HepG2 (cell line): ENCODE results near the gene BET1L. TPM values are rescaled to one million over a fixed set of nuclear protein-coding genes. Genes with fewer than 3 reads are reported as not detected.

Experiments
- ATAC-seq: fragments of 200-7000 bp; cut with Tn5 transposase; 3 replicates; pipeline ENCODE4 v1.9.1; 2020; ENCODE audit warnings: mild to moderate bottlenecking, moderate library complexity
- BruUV-seq: library from RNA; stranded (reverse); fragments of 400-500 nt; replicated peaks from 2 replicates; lab custom pipeline; 2021; lab: Mats Ljungman, UMichigan
- CTCF ChIA-PET: fragments of 300-600 bp; formaldehyde crosslinking; extraction: SDS; loops from one replicate; lab custom pipeline; 2021; ENCODE audit warnings: low total read pairs, inconsistent platforms, low intra/inter-chr PET ratio; lab: Yijun Ruan, JAX
- POLR2A ChIA-PET: fragments of 350-600 bp; sonication (Branson Sonifier 250); formaldehyde crosslinking; loops from one replicate; lab custom pipeline; 2020; ENCODE audit warnings: antibody characterized with exemption, inconsistent platforms; lab: Yijun Ruan, JAX
- DNase-seq: peaks from one replicate; pipeline ENCODE4 v3.0.0-alpha.2; 2015; ENCODE audit warnings: low spot score
- FAIRE-seq: peaks from 3 replicates; lab custom pipeline; 2011; peaks lifted over from hg19 to GRCh38; lab: Jason Lieb, UNC
- H2AFZ ChIP-seq: one replicate; pipeline ENCODE4 v1.6.1; 2011; ENCODE audit warnings: low read length, inconsistent platforms
- H3K27ac ChIP-seq: fragments of 300-600 bp; 3 replicates; pipeline ENCODE4 v1.8.0; 2011; ENCODE audit warnings: mixed run types, mild to moderate bottlenecking, mixed read lengths, low read length, inconsistent platforms; ENCODE audit not compliant: insufficient read depth; ENCODE audit errors: extremely low read length
- H3K27me3 ChIP-seq, 2 experiments: fragments of 200-600 bp in 1 of 2; 2 replicates in 1 of 2; 3 replicates in 1 of 2; pipeline versions ENCODE4 v1.6.0 to v1.8.0; 2011; ENCODE audit warnings: low read length in 2 of 2, mild to moderate bottlenecking in 2 of 2, moderate library complexity in 2 of 2, inconsistent platforms in 1 of 2; ENCODE audit not compliant: insufficient read depth in 2 of 2, control insufficient read depth in 1 of 2
- H3K36me3 ChIP-seq, 2 experiments: fragments of 200-600 bp in 1 of 2; replicated peaks in 1 of 2; 2 replicates in 1 of 2; 3 replicates in 1 of 2; pipeline versions ENCODE4 v1.5.1 to v1.8.0; 2011; ENCODE audit warnings: low read length in 2 of 2, inconsistent platforms in 1 of 2; ENCODE audit not compliant: insufficient read depth in 2 of 2, control insufficient read depth in 1 of 2
- H3K4me1 ChIP-seq: 2 replicates; pipeline ENCODE4 v1.5.1; 2012; ENCODE audit warnings: low read length, inconsistent platforms; ENCODE audit not compliant: insufficient read depth
- H3K4me2 ChIP-seq: 2 replicates; pipeline ENCODE4 v1.6.0; 2011; ENCODE audit warnings: low read depth, low read length, inconsistent platforms
- H3K4me3 ChIP-seq, 3 experiments: fragments of 200-600 bp in 1 of 3; sonication (generic), shearing (Covaris generic) in 1 of 3; replicated peaks in 1 of 3; 2 replicates each; pipeline ENCODE4 v1.5.1; 2011 to 2016; ENCODE audit warnings: low read length in 3 of 3, inconsistent platforms in 2 of 3, low read depth in 2 of 3, mild to moderate bottlenecking in 2 of 3, control low read depth in 1 of 3, mixed read lengths in 1 of 3; ENCODE audit not compliant: insufficient read depth in 1 of 3
- H3K79me2 ChIP-seq: one replicate; pipeline ENCODE4 v1.6.1; 2011; ENCODE audit warnings: low read length, inconsistent platforms; ENCODE audit not compliant: insufficient read depth
- H3K9ac ChIP-seq: 2 replicates; pipeline ENCODE4 v1.6.0; 2011; ENCODE audit warnings: mild to moderate bottlenecking, low read depth, low read length, inconsistent platforms; ENCODE audit not compliant: insufficient read depth
- H3K9me3 ChIP-seq: 2 replicates; pipeline ENCODE4 v1.5.1; 2012; ENCODE audit warnings: mild to moderate bottlenecking, low read length
- H4K20me1 ChIP-seq: 2 replicates; pipeline ENCODE4 v1.6.0; 2011; ENCODE audit warnings: inconsistent platforms, mild to moderate bottlenecking, low read length, moderate library complexity; ENCODE audit not compliant: insufficient read depth
- ARHGAP35 ChIP-seq: sonication (generic); formaldehyde crosslinking; IDR thresholded peaks from 2 replicates; pipeline ENCODE4 v1.9.0; 2022; ENCODE audit warnings: mild to moderate bottlenecking, inconsistent platforms, moderate library complexity, missing genetic modification reagents, borderline replicate concordance
- ASH2L ChIP-seq: fragments of 300-600, 200-600 bp; sonication (generic); IDR thresholded peaks from 2 replicates; pipeline ENCODE4 v1.7.0; 2017; ENCODE audit warnings: low read depth, mild to moderate bottlenecking, moderate library complexity, mixed read lengths, low read length; ENCODE audit not compliant: insufficient read length
- GATAD2A ChIP-seq: IDR thresholded peaks from 2 replicates; pipeline ENCODE4 v1.6.1; 2016
- KDM2A ChIP-seq: sonication (generic); formaldehyde crosslinking; IDR thresholded peaks from 2 replicates; pipeline ENCODE4 v1.4.0; 2020; ENCODE audit warnings: low read depth, missing genetic modification reagents, borderline replicate concordance
- KLF15 ChIP-seq: sonication (generic); formaldehyde crosslinking; IDR thresholded peaks from 2 replicates; pipeline ENCODE4 v1.8.1; 2023; ENCODE audit warnings: borderline replicate concordance, mild to moderate bottlenecking, inconsistent platforms, missing genetic modification reagents, mixed read lengths
- KLF6 ChIP-seq: IDR thresholded peaks from 2 replicates; pipeline ENCODE4 v1.8.0; 2016; ENCODE audit warnings: missing biosample characterization, missing genetic modification reagents
- MIER2 ChIP-seq: IDR thresholded peaks from 2 replicates; pipeline ENCODE4 v1.6.1; 2016; ENCODE audit warnings: missing biosample characterization, missing genetic modification reagents
- MTA1 ChIP-seq: sonication (generic); formaldehyde crosslinking; IDR thresholded peaks from 2 replicates; pipeline ENCODE4 v1.4.0; 2020; ENCODE audit warnings: missing genetic modification reagents, mild to moderate bottlenecking, borderline replicate concordance
- MXD4 ChIP-seq: IDR thresholded peaks from 2 replicates; pipeline ENCODE4 v1.6.1; 2016; ENCODE audit warnings: mild to moderate bottlenecking, missing biosample characterization, missing genetic modification reagents
- RNF2 ChIP-seq: fragments of 450-650 bp; conservative IDR thresholded peaks from 2 replicates; pipeline ENCODE4 v1.6.1; 2016; ENCODE audit warnings: low read depth
- SAFB2 ChIP-seq: sonication (generic); formaldehyde crosslinking; IDR thresholded peaks from 2 replicates; pipeline ENCODE4 v1.5.1; 2020; ENCODE audit warnings: missing genetic modification reagents, low read depth, mild to moderate bottlenecking, borderline replicate concordance
- SP2 ChIP-seq: sonication (generic); formaldehyde crosslinking; IDR thresholded peaks from 2 replicates; pipeline ENCODE4 v1.5.1; 2020; ENCODE audit warnings: mild to moderate bottlenecking, missing genetic modification reagents
- U2AF1 ChIP-seq: fragments of 200-400 bp; formaldehyde crosslinking; optimal IDR thresholded peaks from 2 replicates; pipeline ENCODE3; 2017; ENCODE audit warnings: mild to moderate bottlenecking, low read depth, low read length
- ZNF552 ChIP-seq: sonication (generic); formaldehyde crosslinking; IDR thresholded peaks from 2 replicates; pipeline ENCODE4 v1.9.0; 2022; ENCODE audit warnings: missing genetic modification reagents, mild to moderate bottlenecking, borderline replicate concordance
- WGBS: methylation state at CpG from one replicate; pipeline ENCODE4 v1.1.6; 2017; ENCODE audit warnings: low lambda C conversion rate; 5-methylcytosine and 5-hydroxymethylcytosine counted together
- in situ Hi-C: cut with HindIII; loops from 2 replicates; pipeline ENCODE4 v1.10.0; 2017; ENCODE audit warnings: low pct_unique_long_range_greater_than_20kb; ENCODE audit not compliant: extremely low pct_ligation_motif_present
- intact Hi-C: fragments of 100-400 bp; cut with micrococcal nuclease; formaldehyde crosslinking; loops from one replicate; pipeline ENCODE4 v1.10.0; 2022; ENCODE audit not compliant: unreplicated experiment
- polyA plus RNA-seq, 8 experiments: library from polyadenylated mRNA; depleted of rRNA in 3 of 8; stranded (reverse) in 7 of 8; unstranded in 1 of 8; fragments of >200 nt; fragmentation: Illumina TruSeq in 4 of 8; extraction: Trizol in 4 of 8; gene quantifications; 2 replicates each; pipeline versions ENCODE4 v1.2.1 to v1.2.3, GENCODE V29; 2011 to 2016; ENCODE audit warnings: low read depth in 4 of 8, missing spikeins in 1 of 8, mixed read lengths in 1 of 8; ENCODE audit not compliant: insufficient read depth in 1 of 8
- total RNA-seq, 5 experiments: library from RNA; depleted of rRNA; stranded (reverse); fragments of >200 nt; fragmentation: Illumina TruSeq; extraction: Trizol; gene quantifications; 2 replicates each; pipeline ENCODE4 v1.2.3, GENCODE V29; 2016; ENCODE audit warnings: low read depth in 1 of 5
- TF ChIP-seq, protein P1 (sequence below): sonication (generic); formaldehyde crosslinking; IDR thresholded peaks from 2 replicates; pipeline ENCODE4 v1.8.1; 2023; ENCODE audit warnings: mild to moderate bottlenecking, moderate library complexity, missing genetic modification reagents
- TF ChIP-seq, protein P2 (sequence below): IDR thresholded peaks from 2 replicates; pipeline ENCODE4 v1.6.1; 2016
- TF ChIP-seq, protein P3 (sequence below): sonication (generic); formaldehyde crosslinking; IDR thresholded peaks from 2 replicates; pipeline ENCODE4 v1.8.0; 2022; ENCODE audit warnings: missing genetic modification reagents, mild to moderate bottlenecking, inconsistent platforms, borderline replicate concordance
- TF ChIP-seq, protein P4 (sequence below): IDR thresholded peaks from 2 replicates; pipeline ENCODE4 v1.6.1; 2012; ENCODE audit warnings: inconsistent platforms

The BET1L gene
- total and polyA plus RNA-seq, 2 of the 13 experiments (the other 11 are each of a cell fraction or from before 2014, with no cell fraction given): 26.2 to 59.6 TPM

DNA sequence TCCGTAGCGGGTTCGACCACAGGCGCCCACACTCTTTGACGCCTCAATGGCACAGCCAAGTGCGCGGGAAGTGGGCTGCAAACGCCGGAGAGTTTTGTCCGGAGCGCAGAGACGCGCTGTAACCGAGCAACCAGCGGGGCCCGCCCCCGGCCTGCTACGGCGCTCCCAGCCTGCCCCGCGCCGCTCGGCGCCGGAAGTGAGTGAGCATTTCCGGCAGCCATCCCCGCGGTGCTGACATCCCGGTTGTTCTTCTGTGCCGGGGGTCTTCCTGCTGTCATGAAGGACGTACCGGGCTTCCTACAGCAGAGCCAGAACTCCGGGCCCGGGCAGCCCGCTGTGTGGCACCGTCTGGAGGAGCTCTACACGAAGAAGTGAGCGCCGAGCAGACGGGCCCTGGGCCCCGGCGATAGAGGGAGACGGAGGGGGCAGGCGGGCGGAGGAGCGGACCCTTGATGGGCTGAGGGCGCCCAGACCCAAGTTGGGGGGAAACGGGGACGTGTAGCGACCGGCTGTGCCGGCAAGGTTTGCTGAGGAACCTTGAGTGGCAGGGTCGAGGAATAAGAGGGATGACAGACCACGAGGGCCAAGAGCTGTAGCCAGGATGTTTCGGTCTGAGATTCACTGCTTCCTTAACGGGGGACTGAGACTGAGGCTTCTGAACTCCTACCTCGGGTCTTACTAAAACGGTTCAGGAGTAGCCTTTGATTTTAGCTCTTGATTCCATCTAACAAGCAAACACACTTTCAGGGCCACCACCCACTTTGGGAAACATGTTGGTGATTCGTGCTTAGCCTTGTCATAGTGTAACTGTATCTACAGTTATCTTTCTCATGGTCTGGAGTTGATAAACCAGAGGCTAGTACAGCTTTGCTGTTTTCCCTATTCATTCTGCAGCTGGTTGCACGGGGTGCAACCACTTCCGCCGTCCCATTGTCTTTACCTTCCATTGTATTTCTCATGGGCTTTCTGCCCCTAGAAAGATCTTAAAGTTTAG, 29.9 kb upstream of the BET1L start, which contains the start of gene PSMD13:
TSS of gene PSMD13 (plus strand) at position 203 of the 994 bp plus-strand sequence. CDS start at position 277, 74 bp downstream.
- in situ Hi-C loops: no loop called here
- peaks cover 1 to 19% of the 10 kb centered on the region in 2 experiments; a peak in 3 of 5 replicates for H3K36me3 ChIP-seq
- H3K27ac ChIP-seq: peak within 1 kb of the TSS; percentile 95
- no peaks in the 10 kb centered on the region for H4K20me1 ChIP-seq
- H3K27me3 ChIP-seq: no peaks in the 10 kb centered on the region; a peak in 1 of 5 replicates
- H3K79me2 ChIP-seq: peaks cover 27% of the 10 kb centered on the region
- peak within 1 kb of the TSS; percentile 77 to 94 (median 91) for H3K4me3 ChIP-seq
- intact Hi-C loops: loop anchor here (2.0 kb wide), 1 partner anchor 30 kb away; the partner anchor contains the start of genes BET1L and RIC8A
- ChIA-PET POLR2A (interaction anchor here (0.8 to 3.1 kb wide), 3 partner anchors 14 to 29 kb away, joined by 3 to 20 read pairs (median 12); partner anchors contain the start of genes BET1L and RIC8A), CTCF (no interaction called here)
- H3K4me1 ChIP-seq: peaks cover 34% of the 10 kb centered on the region
- FAIRE-seq (no peak), ATAC-seq (peak; percentile 95), DNase-seq (peak; percentile 66)
- peak within 1 kb of the TSS; percentile 99 for H3K4me2 ChIP-seq
- peak within 1 kb of the TSS; percentile 7 for H2AFZ ChIP-seq
- WGBS: under 1% methylated on average over 29 of the region's 62 CpGs
- no peaks in the 10 kb centered on the region for H3K9me3 ChIP-seq
- peak within 1 kb of the TSS; percentile 91 for H3K9ac ChIP-seq
- BruUV-seq: TSS peak; percentile 71
- TF ChIP-seq ASH2L (peak; percentile 87), SP2 (peak; percentile 70), MIER2 (CRISPR knock-in tag) (no peak), MXD4 (CRISPR knock-in tag) (no peak; the same call in 1 of the 2 replicates), ZNF552 (CRISPR knock-in tag) (no peak), GATAD2A (CRISPR knock-in tag) (peak; percentile 47), U2AF1 (peak; percentile 72), MTA1 (0 out of 2 replicates have a peak, but pooled peaks have one; percentile 31), SAFB2 (no peak), KDM2A (CRISPR knock-in tag) (peak; percentile 81), KLF15 (CRISPR knock-in tag) (no peak), ARHGAP35 (CRISPR knock-in tag) (no peak), RNF2 (no peak), KLF6 (0 out of 2 replicates have a peak, but pooled peaks have one; percentile 40)
- TF ChIP-seq, protein P1, sequence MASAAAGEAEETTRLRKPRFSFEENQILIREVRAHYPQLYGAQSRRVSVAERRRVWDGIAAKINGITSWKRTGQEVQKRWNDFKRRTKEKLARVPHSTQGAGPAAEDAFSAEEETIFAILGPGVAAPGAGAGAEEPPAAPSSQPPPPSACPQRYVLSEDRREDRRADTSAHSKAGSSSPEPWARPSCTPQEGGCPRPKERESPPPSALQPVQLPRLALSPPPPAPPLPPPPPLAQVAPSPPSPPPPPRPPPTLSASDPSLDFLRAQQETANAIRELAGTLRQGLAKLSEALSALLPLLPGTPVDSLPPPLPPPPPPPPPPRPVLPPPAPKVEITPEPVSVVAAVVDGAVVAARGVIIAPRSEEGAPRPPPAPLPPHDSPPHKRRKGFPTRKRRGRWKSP (CRISPR knock-in tag): peak; percentile 99
- TF ChIP-seq, protein P2, sequence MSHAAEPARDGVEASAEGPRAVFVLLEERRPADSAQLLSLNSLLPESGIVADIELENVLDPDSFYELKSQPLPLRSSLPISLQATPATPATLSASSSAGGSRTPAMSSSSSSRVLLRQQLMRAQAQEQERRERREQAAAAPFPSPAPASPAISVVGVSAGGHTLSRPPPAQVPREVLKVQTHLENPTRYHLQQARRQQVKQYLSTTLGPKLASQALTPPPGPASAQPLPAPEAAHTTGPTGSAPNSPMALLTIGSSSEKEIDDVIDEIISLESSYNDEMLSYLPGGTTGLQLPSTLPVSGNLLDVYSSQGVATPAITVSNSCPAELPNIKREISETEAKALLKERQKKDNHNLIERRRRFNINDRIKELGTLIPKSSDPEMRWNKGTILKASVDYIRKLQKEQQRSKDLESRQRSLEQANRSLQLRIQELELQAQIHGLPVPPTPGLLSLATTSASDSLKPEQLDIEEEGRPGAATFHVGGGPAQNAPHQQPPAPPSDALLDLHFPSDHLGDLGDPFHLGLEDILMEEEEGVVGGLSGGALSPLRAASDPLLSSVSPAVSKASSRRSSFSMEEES (CRISPR knock-in tag): peak; percentile 67; the same call in 1 of the 2 replicates
- TF ChIP-seq, protein P3, sequence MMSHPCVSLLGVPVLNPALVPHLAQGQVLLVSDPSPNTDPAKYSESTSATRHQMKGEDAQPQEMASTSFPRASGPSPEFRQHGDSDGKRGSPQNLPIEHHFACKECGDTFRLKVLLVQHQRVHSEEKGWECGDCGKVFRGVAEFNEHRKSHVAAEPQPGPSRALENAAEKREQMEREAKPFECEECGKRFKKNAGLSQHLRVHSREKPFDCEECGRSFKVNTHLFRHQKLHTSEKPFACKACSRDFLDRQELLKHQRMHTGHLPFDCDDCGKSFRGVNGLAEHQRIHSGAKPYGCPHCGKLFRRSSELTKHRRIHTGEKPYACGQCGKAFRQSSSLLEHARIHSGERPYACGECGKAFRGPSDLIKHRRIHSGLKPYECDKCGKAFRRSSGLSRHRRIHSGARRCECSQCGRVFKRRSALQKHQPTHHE (CRISPR knock-in tag): 0 out of 2 replicates have a peak, but pooled peaks have one; percentile 34
- TF ChIP-seq, protein P4, sequence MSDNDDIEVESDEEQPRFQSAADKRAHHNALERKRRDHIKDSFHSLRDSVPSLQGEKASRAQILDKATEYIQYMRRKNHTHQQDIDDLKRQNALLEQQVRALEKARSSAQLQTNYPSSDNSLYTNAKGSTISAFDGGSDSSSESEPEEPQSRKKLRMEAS: no peak
